H1 (cell line): ENCODE measurements around the gene KIAA1671. TPM values are rescaled to one million over a fixed set of nuclear protein-coding genes. Genes with fewer than 3 reads are reported as not detected.

Experiments
- CTCF ChIA-PET: fragments of 300-600 bp; sonication (Branson Sonifier 250); formaldehyde crosslinking; loops from one replicate; lab custom pipeline; 2021; ENCODE audit not compliant: partially characterized antibody; lab: Charles Lee
- POLR2A ChIA-PET: fragments of 300-600 bp; sonication (Branson Sonifier 250); formaldehyde crosslinking; loops from one replicate; lab custom pipeline; 2021; ENCODE audit warnings: inconsistent platforms; ENCODE audit not compliant: partially characterized antibody; lab: Charles Lee
- DNase-seq, 2 experiments: peaks; one replicate each; pipeline versions ENCODE4 v3.0.0 to v3.0.0-alpha.2; 2010 to 2022; ENCODE audit warnings: low spot score in 2 of 2, low read depth in 1 of 2, mixed read lengths in 1 of 2
- FAIRE-seq: peaks from 2 replicates; lab custom pipeline; 2011; peaks lifted over from hg19 to GRCh38; lab: Jason Lieb, UNC
- H2AFZ ChIP-seq: 2 replicates; pipeline ENCODE4 v1.8.1; 2012; ENCODE audit warnings: low read length, inconsistent platforms
- H2AK5ac ChIP-seq: 2 replicates; pipeline ENCODE4 v1.6.1; 2013; ENCODE audit warnings: low read depth, low read length
- H2BK120ac ChIP-seq: replicated peaks from 2 replicates; pipeline ENCODE3; 2013; ENCODE audit warnings: low read depth, low read length, inconsistent platforms
- H2BK12ac ChIP-seq: 2 replicates; pipeline ENCODE4 v1.6.1; 2013; ENCODE audit warnings: low read depth, low read length
- H2BK15ac ChIP-seq: 2 replicates; pipeline ENCODE4 v1.6.1; 2013; ENCODE audit warnings: low read length
- H2BK20ac ChIP-seq: 2 replicates; pipeline ENCODE4 v1.6.1; 2013; ENCODE audit warnings: low read length
- H2BK5ac ChIP-seq: 2 replicates; pipeline ENCODE4 v1.6.1; 2013; ENCODE audit warnings: low read depth, low read length
- H3K14ac ChIP-seq: 2 replicates; pipeline ENCODE4 v1.6.1; 2013; ENCODE audit warnings: inconsistent platforms; ENCODE audit not compliant: insufficient read length
- H3K18ac ChIP-seq: 2 replicates; pipeline ENCODE4 v1.6.1; 2013; ENCODE audit warnings: low read length; ENCODE audit errors: extremely low read depth
- H3K23ac ChIP-seq: 2 replicates; pipeline ENCODE4 v1.6.1; 2013; ENCODE audit warnings: inconsistent platforms; ENCODE audit not compliant: insufficient read length
- H3K23me2 ChIP-seq: 2 replicates; pipeline ENCODE4 v1.6.1; 2013; ENCODE audit warnings: low read depth, low read length
- H3K27ac ChIP-seq: 2 replicates; pipeline ENCODE4 v1.6.1; 2011; ENCODE audit warnings: low read depth, low read length, inconsistent platforms
- H3K27me3 ChIP-seq, 4 experiments: replicated peaks in 1 of 4; 1 replicate in 1 of 4; 2 replicates in 3 of 4; pipeline versions ENCODE4 v1.6.1 to v1.8.1; 2011 to 2013; ENCODE audit warnings: low read length in 3 of 4, mild to moderate bottlenecking in 3 of 4, inconsistent platforms in 2 of 4, mixed read lengths in 2 of 4, moderate library complexity in 1 of 4; ENCODE audit not compliant: control insufficient read depth in 3 of 4, insufficient read depth in 3 of 4; ENCODE audit errors: extremely low read depth in 1 of 4
- H3K36me3 ChIP-seq, 4 experiments: 2 replicates each; pipeline versions ENCODE4 v1.6.1 to v1.8.1; 2011 to 2013; ENCODE audit warnings: mild to moderate bottlenecking in 4 of 4, low read length in 3 of 4, moderate library complexity in 2 of 4, control low read depth in 1 of 4, inconsistent platforms in 1 of 4; ENCODE audit not compliant: insufficient read depth in 4 of 4, control insufficient read depth in 2 of 4
- H3K4ac ChIP-seq: replicated peaks from 2 replicates; pipeline ENCODE3; 2013; ENCODE audit warnings: low read length, low read depth, mixed read lengths, inconsistent platforms; ENCODE audit not compliant: insufficient read length
- H3K4me1 ChIP-seq, 4 experiments: replicated peaks in 1 of 4; 1 replicate in 1 of 4; 2 replicates in 3 of 4; pipeline versions ENCODE4 v1.6.1 to v1.8.1; 2011 to 2013; ENCODE audit warnings: low read length in 3 of 4, inconsistent platforms in 2 of 4, mixed read lengths in 1 of 4; ENCODE audit not compliant: insufficient read depth in 4 of 4, control insufficient read depth in 3 of 4
- H3K4me2 ChIP-seq, 2 experiments: 2 replicates each; pipeline versions ENCODE4 v1.6.1 to v1.8.1; 2011 to 2013; ENCODE audit warnings: low read depth in 2 of 2, low read length in 2 of 2, control low read depth in 1 of 2, inconsistent platforms in 1 of 2, mild to moderate bottlenecking in 1 of 2; ENCODE audit not compliant: insufficient read depth in 1 of 2
- H3K4me3 ChIP-seq, 4 experiments: fragments of 200-600, 300-600 bp in 1 of 4; sonication (generic), shearing (Covaris generic), sonication (Bioruptor Twin) in 1 of 4; 2 replicates each; pipeline versions ENCODE4 v1.5.1 to v1.8.1; 2011 to 2016; ENCODE audit warnings: low read length in 4 of 4, low read depth in 3 of 4, control low read depth in 2 of 4, inconsistent platforms in 2 of 4, mild to moderate bottlenecking in 2 of 4, mixed read lengths in 1 of 4, moderate library complexity in 1 of 4; ENCODE audit not compliant: insufficient read depth in 2 of 4; ENCODE audit errors: extremely low read depth in 1 of 4
- H3K56ac ChIP-seq: replicated peaks from 2 replicates; pipeline ENCODE3; 2013; ENCODE audit warnings: low read depth, mild to moderate bottlenecking, mixed read lengths, low read length, inconsistent platforms; ENCODE audit not compliant: insufficient read length
- H3K79me1 ChIP-seq: 2 replicates; pipeline ENCODE4 v1.6.1; 2013; ENCODE audit warnings: low read depth, low read length, control low read depth
- H3K79me2 ChIP-seq, 2 experiments: 2 replicates each; pipeline versions ENCODE4 v1.6.1 to v1.8.1; 2012 to 2013; ENCODE audit warnings: low read length in 2 of 2, mild to moderate bottlenecking in 2 of 2, inconsistent platforms in 1 of 2; ENCODE audit not compliant: insufficient read depth in 2 of 2, control insufficient read depth in 1 of 2
- H3K9ac ChIP-seq, 4 experiments: replicated peaks in 1 of 4; 1 replicate in 1 of 4; 2 replicates in 3 of 4; pipeline versions ENCODE4 v1.6.1 to v1.8.1; 2011 to 2013; ENCODE audit warnings: low read depth in 3 of 4, low read length in 3 of 4, control low read depth in 2 of 4, mild to moderate bottlenecking in 2 of 4, moderate library complexity in 2 of 4, inconsistent platforms in 1 of 4; ENCODE audit errors: extremely low read depth in 1 of 4
- H3K9me3 ChIP-seq, 2 experiments: 2 replicates each; pipeline versions ENCODE4 v1.6.1 to v1.8.1; 2012 to 2013; ENCODE audit warnings: mild to moderate bottlenecking in 2 of 2, moderate library complexity in 2 of 2, control low read depth in 1 of 2, inconsistent platforms in 1 of 2, low read depth in 1 of 2, low read length in 1 of 2, mixed read lengths in 1 of 2; ENCODE audit not compliant: insufficient read depth in 2 of 2
- H4K20me1 ChIP-seq, 2 experiments: replicated peaks in 1 of 2; 2 replicates each; pipeline versions ENCODE3 to v1.8.1; 2011 to 2013; ENCODE audit warnings: inconsistent platforms in 2 of 2, low read length in 2 of 2, mild to moderate bottlenecking in 1 of 2; ENCODE audit not compliant: insufficient read depth in 2 of 2, control insufficient read depth in 1 of 2
- H4K5ac ChIP-seq: 2 replicates; pipeline ENCODE4 v1.6.1; 2013; ENCODE audit warnings: low read length, low read depth, mixed read lengths, inconsistent platforms; ENCODE audit not compliant: insufficient read length
- H4K8ac ChIP-seq: 2 replicates; pipeline ENCODE4 v1.8.0; 2013; ENCODE audit warnings: mild to moderate bottlenecking, moderate library complexity, low read length, inconsistent platforms; ENCODE audit not compliant: insufficient read depth; ENCODE audit errors: extremely low read depth
- H4K91ac ChIP-seq: replicated peaks from 2 replicates; pipeline ENCODE3; 2013; ENCODE audit warnings: low read length, mixed read lengths, inconsistent platforms; ENCODE audit not compliant: insufficient read length
- CHD2 ChIP-seq: IDR thresholded peaks from 2 replicates; pipeline ENCODE4 v1.6.1; 2012; ENCODE audit warnings: low read length, improper control_type of control experiment
- EZH2 ChIP-seq: fragments of 200-600 bp; sonication (generic); IDR thresholded peaks from 2 replicates; pipeline ENCODE4 v1.7.1; 2012; ENCODE audit warnings: low read depth, mild to moderate bottlenecking, moderate library complexity, low read length, inconsistent platforms; ENCODE audit not compliant: severe bottlenecking
- POU5F1 ChIP-seq: IDR thresholded peaks from 2 replicates; pipeline ENCODE4 v1.6.1; 2011; ENCODE audit warnings: low read depth, mild to moderate bottlenecking, low read length, moderate library complexity
- SP1 ChIP-seq: IDR thresholded peaks from 2 replicates; pipeline ENCODE4 v1.6.1; 2011; ENCODE audit warnings: low read depth, low read length
- SP4 ChIP-seq: IDR thresholded peaks from 2 replicates; pipeline ENCODE4 v1.6.1; 2012; ENCODE audit warnings: low read length, inconsistent platforms
- TAF1 ChIP-seq: IDR thresholded peaks from 2 replicates; pipeline ENCODE4 v1.6.1; 2011; ENCODE audit warnings: mild to moderate bottlenecking, low read depth, low read length
- WGBS, 2 experiments: shearing (Covaris generic) in 1 of 2; methylation state at CpG; one replicate each; pipeline versions ENCODE4 v1.1.6 to v1.1.7; 2013 to 2015; ENCODE audit warnings: low lambda C conversion rate in 2 of 2, mixed read lengths in 2 of 2, inconsistent platforms in 1 of 2, low coverage in 1 of 2, missing lambda C conversion rate in 1 of 2; ENCODE audit not compliant: insufficient replicate concordance in 2 of 2, insufficient coverage in 1 of 2, insufficient read length in 1 of 2; ENCODE audit errors: extremely low coverage in 1 of 2, missing lambda C conversion rate in 1 of 2; 5-methylcytosine and 5-hydroxymethylcytosine counted together
- polyA plus RNA-seq, 7 experiments: library from polyadenylated mRNA; depleted of rRNA in 3 of 7; stranded (reverse) in 5 of 7; unstranded in 2 of 7; fragments of >200 nt in 5 of 7; fragments of 200-250 nt in 2 of 7; gene quantifications; 1 replicate in 5 of 7; 2 replicates in 1 of 7; 4 replicates in 1 of 7; pipeline versions ENCODE4 v1.2.1 to v1.2.3, GENCODE V29; 2011 to 2013; ENCODE audit warnings: missing spikeins in 2 of 7, mixed read lengths in 2 of 7
- total RNA-seq: library from RNA; stranded (reverse); fragmentation: NEBNext Ultra II Directional; extraction: Animal tissue kit (Norgen Biotek cat#: 25700); gene quantifications from 2 replicates; pipeline ENCODE4 v1.2.1, GENCODE V29; 2021

The KIAA1671 gene
- total and polyA plus RNA-seq, 2 of the 8 experiments (the other 6 are each of a cell fraction or from before 2014, with no cell fraction given) = 6.4 to 23.9 TPM

DNA sequence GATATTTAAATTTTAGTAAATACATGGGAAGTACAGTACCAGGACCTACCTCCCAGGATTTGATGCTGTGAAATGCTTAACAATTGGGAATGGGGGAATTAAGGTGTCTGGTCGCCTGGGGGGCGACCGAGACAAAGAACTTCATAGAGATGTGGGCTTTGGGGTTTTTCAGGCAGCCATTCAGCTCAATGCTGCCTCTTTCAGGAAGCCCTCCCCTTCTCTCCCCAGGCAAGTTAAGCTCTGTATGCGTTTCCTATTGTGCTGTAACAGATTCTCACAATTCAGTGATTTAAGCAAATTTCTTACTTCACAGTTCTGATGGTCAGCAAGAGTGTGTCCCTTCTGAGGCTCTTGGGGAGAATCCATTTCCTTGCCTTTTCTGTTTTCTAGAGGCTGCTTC, 53.8 kb downstream of the KIAA1671 start:
- no peak overlapping the region for H3K4ac ChIP-seq
- no peak overlapping the region for H2BK15ac ChIP-seq
- no peak overlapping the region for H3K14ac ChIP-seq
- H4K8ac ChIP-seq = no peak overlapping the region
- no peak overlapping the region for H3K56ac ChIP-seq
- H3K9me3 ChIP-seq = no peaks in the 10 kb centered on the region
- H3K4me2 ChIP-seq = peak overlapping the region; percentile 22 to 39
- ChIA-PET POLR2A (interaction anchor here (1.2 to 1.8 kb wide), 3 partner anchors 9 to 23 kb away, joined by 3 to 5 read pairs (median 3); no protein-coding TSS in a partner anchor), CTCF (interaction anchor here (0.8 to 2.7 kb wide), 10 partner anchors 8 to 55 kb away, joined by 3 to 8 read pairs (median 4); no protein-coding TSS in a partner anchor)
- H2AK5ac ChIP-seq = no peak overlapping the region
- DNase-seq (no peak), FAIRE-seq (peak; percentile 73)
- H3K23me2 ChIP-seq = no peaks in the 10 kb centered on the region
- no peak overlapping the region for H2BK120ac ChIP-seq
- no peak overlapping the region for H3K23ac ChIP-seq
- peaks cover 5% of the 10 kb centered on the region for H3K79me1 ChIP-seq
- peaks cover 0 to 4% of the 10 kb centered on the region in 2 experiments for H4K20me1 ChIP-seq
- no peak overlapping the region for H2BK20ac ChIP-seq
- H3K4me3 ChIP-seq = no peak overlapping the region
- no peak overlapping the region for H2BK12ac ChIP-seq
- H3K36me3 ChIP-seq = no peaks in the 10 kb centered on the region; a peak in 1 of 8 replicates
- no peak for TF ChIP-seq EZH2
- TF ChIP-seq SP1 = no peak
- TF ChIP-seq TAF1 = no peak
- no peak for TF ChIP-seq SP4
- no peak for TF ChIP-seq POU5F1
- TF ChIP-seq CHD2 = no peak
- H2BK5ac ChIP-seq = no peak overlapping the region
- no peaks in the 10 kb centered on the region for H3K27me3 ChIP-seq
- no peaks in the 10 kb centered on the region for H3K79me2 ChIP-seq
- no peak overlapping the region for H3K9ac ChIP-seq
- 26% methylated on average over 4 of the region's 4 CpGs; no CpG with 5 or more reads in 1 of the 2 experiments for WGBS, 2 experiments
- no peak overlapping the region for H3K18ac ChIP-seq
- peaks cover 2 to 11% (median 11%) of the 10 kb centered on the region in 4 experiments; a peak in 5 of 7 replicates for H3K4me1 ChIP-seq
- no peak overlapping the region for H2AFZ ChIP-seq
- H4K91ac ChIP-seq = no peak overlapping the region
- peak overlapping the region; percentile 46; the same call in 1 of the 2 replicates for H3K27ac ChIP-seq
- no peak overlapping the region for H4K5ac ChIP-seq
